ENCODE data around the gene COL18A1. TPM values are rescaled to one million over a fixed set of nuclear protein-coding genes. Genes with fewer than 3 reads are reported as not detected.

Gene COL18A1
- polyA plus RNA-seq, 1 of the 3 experiments (the other 2 are of a cell fraction): 118 TPM

DNA sequence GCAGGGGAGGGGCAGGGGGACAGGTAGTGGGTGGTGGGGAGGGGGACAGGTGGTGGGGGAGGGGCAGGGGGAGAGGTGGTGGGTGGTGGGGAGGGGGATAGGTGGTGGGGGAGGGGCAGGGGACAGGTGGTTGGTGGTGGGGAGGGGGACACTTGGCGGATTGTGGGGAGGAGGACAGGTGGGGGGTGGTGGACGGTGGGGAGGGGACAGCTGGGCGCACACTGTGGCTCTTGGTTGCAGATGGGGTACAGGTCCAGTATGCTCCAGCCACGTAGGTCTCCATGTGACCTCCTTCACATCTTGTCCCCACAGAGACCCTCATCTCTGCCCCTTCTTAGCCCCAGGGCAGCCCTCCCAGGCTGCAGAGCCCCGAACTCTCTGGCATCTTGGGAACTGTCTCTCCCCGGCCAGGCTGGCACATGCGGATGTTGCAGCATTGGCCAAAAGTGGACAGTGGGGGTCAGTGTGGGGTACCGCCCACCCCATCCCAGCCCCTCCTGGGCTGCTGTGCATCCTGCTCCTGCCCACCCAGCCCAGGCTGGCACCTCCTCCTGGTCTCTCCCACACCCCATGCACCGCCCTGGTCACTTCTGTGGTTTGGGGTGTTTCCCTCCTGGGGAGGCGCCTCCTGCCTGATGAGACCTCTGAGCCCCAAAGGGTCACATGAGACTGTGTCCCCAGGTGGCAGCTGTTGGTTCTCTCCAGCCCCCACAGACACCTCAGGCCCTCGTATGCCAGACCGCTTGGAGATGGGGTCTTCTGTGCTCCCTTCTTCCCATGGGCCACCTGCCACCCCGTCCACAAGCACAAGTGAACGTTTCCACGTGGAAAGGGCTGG, 144.9 kb downstream of the COL18A1 start (continued):
- no peak for TF ChIP-seq EP300 (IDR thresholded peaks at IDR 0.05; ENCODE audit: borderline replicate concordance in 1 of 2, low read depth in 1 of 2, low read length in 1 of 2)

DNA sequence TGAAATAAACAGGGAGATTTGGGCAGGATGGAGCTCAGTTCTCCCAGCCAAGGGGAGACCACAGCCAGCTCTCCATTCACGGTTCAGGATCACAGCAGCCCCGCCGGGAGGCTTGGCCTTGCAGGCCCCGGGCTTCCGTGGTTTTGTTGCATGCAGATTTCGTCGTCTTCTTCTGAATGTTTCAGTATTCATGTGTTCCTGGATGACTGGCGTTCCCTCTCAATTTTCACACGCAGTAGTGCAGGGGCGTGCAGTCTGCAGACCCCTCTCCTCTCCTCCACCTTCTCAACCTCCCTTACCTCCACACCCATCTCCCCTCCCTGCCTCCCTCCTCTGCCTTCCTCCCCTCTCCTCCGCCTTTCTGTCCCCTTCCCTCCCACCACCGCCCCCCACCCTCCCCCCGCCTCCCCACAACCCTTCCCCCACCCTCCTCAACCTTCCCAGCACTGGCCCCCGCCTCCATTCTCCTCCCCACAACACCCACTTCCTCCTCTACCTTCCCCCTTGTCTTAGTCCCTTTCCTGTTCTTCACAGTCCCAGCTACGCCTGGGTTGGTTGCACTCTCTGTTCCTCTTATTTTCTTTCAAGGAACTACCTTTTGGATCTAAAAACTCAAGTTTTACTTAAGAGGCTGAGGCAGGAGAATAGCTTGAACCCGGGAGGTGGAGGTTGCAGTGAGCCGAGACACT, 145.7 kb downstream of the COL18A1 start:
- no peak overlapping the region for H3K9ac ChIP-seq
- H3F3A ChIP-seq (replicated peaks; ENCODE audit: insufficient read depth): peaks cover under 1% of the 10 kb centered on the region
- 0 out of 2 replicates have a peak overlapping the region, but pooled peaks have one; percentile 32 for H3K4me2 ChIP-seq
- WGBS (ENCODE audit: low lambda C conversion rate): 89% methylated on average over 17 of the region's 17 CpGs
- H3K27me3 ChIP-seq (ENCODE audit: insufficient read depth): no peaks in the 10 kb centered on the region
- no peak overlapping the region for H3K4me3 ChIP-seq (ENCODE audit: low read depth in 2 of 2, low read length in 1 of 2)
- H3K9me3 ChIP-seq: no peaks in the 10 kb centered on the region
- no peaks in the 10 kb centered on the region for H3K79me2 ChIP-seq (ENCODE audit: insufficient read depth)
- H3K36me3 ChIP-seq (replicated peaks in 1 of 2; ENCODE audit: control insufficient read depth in 1 of 2, insufficient read depth in 2 of 2, low read length in 1 of 2): no peaks in the 10 kb centered on the region
- no peak overlapping the region for H3K27ac ChIP-seq (ENCODE audit: low read depth in 2 of 2, low read length in 1 of 2)
- no peak for DNase-seq
- ChIA-PET CTCF (interaction anchor here (0.7 to 1.1 kb wide), 3 partner anchors 16 to 270 kb away, joined by 3 to 4 read pairs (median 3); no protein-coding TSS in a partner anchor), POLR2A (no interaction called here)
- no peak overlapping the region for H2AFZ ChIP-seq (ENCODE audit: low read depth)
- H3K9me2 ChIP-seq: no peaks in the 10 kb centered on the region
- peaks cover 0 to under 1% of the 10 kb centered on the region in 2 experiments; a peak in 1 of 4 replicates for H3K4me1 ChIP-seq (ENCODE audit: control insufficient read depth in 1 of 2, insufficient read depth in 2 of 2, low read depth in 1 of 2, low read length in 1 of 2)
- TF ChIP-seq NFIC (IDR thresholded peaks at IDR 0.05; ENCODE audit: borderline replicate concordance) (no peak), POLR2AphosphoS5 (IDR thresholded peaks at IDR 0.05; ENCODE audit: low read depth, low read length) (no peak), TCF12 (IDR thresholded peaks at IDR 0.05) (no peak), SMC3 (IDR thresholded peaks at IDR 0.05; ENCODE audit: low read depth, low read length) (no peak), CHD2 (IDR thresholded peaks at IDR 0.05; ENCODE audit: low read length, partially characterized antibody) (no peak), GATA2 (CRISPR knock-in tag; IDR thresholded peaks at IDR 0.05) (no peak), TEAD4 (IDR thresholded peaks at IDR 0.05; ENCODE audit: borderline replicate concordance, insufficient read depth) (no peak), RXRA (IDR thresholded peaks at IDR 0.05; ENCODE audit: borderline replicate concordance, low read depth) (no peak), JUND (IDR thresholded peaks at IDR 0.05) (no peak)
- TF ChIP-seq, protein P1, sequence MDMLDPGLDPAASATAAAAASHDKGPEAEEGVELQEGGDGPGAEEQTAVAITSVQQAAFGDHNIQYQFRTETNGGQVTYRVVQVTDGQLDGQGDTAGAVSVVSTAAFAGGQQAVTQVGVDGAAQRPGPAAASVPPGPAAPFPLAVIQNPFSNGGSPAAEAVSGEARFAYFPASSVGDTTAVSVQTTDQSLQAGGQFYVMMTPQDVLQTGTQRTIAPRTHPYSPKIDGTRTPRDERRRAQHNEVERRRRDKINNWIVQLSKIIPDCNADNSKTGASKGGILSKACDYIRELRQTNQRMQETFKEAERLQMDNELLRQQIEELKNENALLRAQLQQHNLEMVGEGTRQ (IDR thresholded peaks at IDR 0.05; ENCODE audit: borderline replicate concordance, low read depth, low read length): no peak
- TF ChIP-seq, protein P2, sequence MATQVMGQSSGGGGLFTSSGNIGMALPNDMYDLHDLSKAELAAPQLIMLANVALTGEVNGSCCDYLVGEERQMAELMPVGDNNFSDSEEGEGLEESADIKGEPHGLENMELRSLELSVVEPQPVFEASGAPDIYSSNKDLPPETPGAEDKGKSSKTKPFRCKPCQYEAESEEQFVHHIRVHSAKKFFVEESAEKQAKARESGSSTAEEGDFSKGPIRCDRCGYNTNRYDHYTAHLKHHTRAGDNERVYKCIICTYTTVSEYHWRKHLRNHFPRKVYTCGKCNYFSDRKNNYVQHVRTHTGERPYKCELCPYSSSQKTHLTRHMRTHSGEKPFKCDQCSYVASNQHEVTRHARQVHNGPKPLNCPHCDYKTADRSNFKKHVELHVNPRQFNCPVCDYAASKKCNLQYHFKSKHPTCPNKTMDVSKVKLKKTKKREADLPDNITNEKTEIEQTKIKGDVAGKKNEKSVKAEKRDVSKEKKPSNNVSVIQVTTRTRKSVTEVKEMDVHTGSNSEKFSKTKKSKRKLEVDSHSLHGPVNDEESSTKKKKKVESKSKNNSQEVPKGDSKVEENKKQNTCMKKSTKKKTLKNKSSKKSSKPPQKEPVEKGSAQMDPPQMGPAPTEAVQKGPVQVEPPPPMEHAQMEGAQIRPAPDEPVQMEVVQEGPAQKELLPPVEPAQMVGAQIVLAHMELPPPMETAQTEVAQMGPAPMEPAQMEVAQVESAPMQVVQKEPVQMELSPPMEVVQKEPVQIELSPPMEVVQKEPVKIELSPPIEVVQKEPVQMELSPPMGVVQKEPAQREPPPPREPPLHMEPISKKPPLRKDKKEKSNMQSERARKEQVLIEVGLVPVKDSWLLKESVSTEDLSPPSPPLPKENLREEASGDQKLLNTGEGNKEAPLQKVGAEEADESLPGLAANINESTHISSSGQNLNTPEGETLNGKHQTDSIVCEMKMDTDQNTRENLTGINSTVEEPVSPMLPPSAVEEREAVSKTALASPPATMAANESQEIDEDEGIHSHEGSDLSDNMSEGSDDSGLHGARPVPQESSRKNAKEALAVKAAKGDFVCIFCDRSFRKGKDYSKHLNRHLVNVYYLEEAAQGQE (IDR thresholded peaks at IDR 0.05; ENCODE audit: low read depth, low read length): no peak
- TF ChIP-seq, protein P3, sequence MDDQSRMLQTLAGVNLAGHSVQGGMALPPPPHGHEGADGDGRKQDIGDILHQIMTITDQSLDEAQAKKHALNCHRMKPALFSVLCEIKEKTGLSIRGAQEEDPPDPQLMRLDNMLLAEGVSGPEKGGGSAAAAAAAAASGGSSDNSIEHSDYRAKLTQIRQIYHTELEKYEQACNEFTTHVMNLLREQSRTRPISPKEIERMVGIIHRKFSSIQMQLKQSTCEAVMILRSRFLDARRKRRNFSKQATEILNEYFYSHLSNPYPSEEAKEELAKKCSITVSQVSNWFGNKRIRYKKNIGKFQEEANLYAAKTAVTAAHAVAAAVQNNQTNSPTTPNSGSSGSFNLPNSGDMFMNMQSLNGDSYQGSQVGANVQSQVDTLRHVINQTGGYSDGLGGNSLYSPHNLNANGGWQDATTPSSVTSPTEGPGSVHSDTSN (IDR thresholded peaks at IDR 0.05): no peak
- TF ChIP-seq, protein P4, sequence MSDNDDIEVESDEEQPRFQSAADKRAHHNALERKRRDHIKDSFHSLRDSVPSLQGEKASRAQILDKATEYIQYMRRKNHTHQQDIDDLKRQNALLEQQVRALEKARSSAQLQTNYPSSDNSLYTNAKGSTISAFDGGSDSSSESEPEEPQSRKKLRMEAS (IDR thresholded peaks at IDR 0.05; ENCODE audit: low read depth): no peak
- TF ChIP-seq, protein P5, sequence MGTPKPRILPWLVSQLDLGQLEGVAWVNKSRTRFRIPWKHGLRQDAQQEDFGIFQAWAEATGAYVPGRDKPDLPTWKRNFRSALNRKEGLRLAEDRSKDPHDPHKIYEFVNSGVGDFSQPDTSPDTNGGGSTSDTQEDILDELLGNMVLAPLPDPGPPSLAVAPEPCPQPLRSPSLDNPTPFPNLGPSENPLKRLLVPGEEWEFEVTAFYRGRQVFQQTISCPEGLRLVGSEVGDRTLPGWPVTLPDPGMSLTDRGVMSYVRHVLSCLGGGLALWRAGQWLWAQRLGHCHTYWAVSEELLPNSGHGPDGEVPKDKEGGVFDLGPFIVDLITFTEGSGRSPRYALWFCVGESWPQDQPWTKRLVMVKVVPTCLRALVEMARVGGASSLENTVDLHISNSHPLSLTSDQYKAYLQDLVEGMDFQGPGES (IDR thresholded peaks at IDR 0.05; ENCODE audit: low read depth, low read length): no peak
- TF ChIP-seq, protein P6, sequence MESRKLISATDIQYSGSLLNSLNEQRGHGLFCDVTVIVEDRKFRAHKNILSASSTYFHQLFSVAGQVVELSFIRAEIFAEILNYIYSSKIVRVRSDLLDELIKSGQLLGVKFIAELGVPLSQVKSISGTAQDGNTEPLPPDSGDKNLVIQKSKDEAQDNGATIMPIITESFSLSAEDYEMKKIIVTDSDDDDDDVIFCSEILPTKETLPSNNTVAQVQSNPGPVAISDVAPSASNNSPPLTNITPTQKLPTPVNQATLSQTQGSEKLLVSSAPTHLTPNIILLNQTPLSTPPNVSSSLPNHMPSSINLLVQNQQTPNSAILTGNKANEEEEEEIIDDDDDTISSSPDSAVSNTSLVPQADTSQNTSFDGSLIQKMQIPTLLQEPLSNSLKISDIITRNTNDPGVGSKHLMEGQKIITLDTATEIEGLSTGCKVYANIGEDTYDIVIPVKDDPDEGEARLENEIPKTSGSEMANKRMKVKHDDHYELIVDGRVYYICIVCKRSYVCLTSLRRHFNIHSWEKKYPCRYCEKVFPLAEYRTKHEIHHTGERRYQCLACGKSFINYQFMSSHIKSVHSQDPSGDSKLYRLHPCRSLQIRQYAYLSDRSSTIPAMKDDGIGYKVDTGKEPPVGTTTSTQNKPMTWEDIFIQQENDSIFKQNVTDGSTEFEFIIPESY (IDR thresholded peaks at IDR 0.05; ENCODE audit: borderline replicate concordance, low read depth): no peak
- H4K20me1 ChIP-seq (ENCODE audit: insufficient read depth): no peaks in the 10 kb centered on the region
